ENCODE measurements around the gene FJX1. TPM values are rescaled to one million over a fixed set of nuclear protein-coding genes. Genes with fewer than 3 reads are reported as not detected.

The FJX1 gene
- total RNA-seq, 1 donor from 2014 or later: 16.4 TPM

- Histone ChIP-seq H3K4me1 (no peaks in the 10 kb centered on the region), H3K4me3 (no peak overlapping the region), H3K9me3 (no peaks in the 10 kb centered on the region), H3K36me3 (no peaks in the 10 kb centered on the region), H3K27ac (no peak overlapping the region), H3K27me3 (no peaks in the 10 kb centered on the region)
- no peak for DNase-seq (ENCODE audit: low spot score in 2 of 2)
- intact Hi-C loops (cut with DNase I): no loop called here
- no peak for TF ChIP-seq CTCF (IDR thresholded peaks at IDR 0.05)
These were observed 19.8 kb upstream of the FJX1 start for GRCh38 chr11:35598254-35599125.

DNA sequence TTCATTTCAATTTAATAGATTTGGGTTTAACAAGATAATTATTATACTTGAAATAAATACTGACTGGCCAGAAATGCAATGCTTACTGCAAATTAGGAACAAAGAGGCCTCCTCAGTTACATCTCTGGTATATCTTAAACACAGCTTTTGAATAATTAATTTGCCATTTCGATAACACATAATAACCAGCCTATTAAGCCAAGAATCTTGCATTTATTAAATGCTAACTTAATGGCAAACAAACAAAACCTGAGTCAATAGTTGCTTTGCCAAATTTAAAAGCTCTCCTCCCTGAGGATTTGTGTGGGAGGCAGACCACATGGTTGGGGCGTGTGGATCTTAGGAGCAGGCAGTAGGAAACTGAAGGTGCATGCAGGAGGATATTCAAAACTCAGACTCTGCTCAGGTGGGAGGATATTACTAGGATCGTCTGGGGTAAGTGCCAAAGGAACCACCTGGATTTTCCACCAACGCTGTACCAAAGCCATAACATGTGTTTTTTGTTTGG lies 17.9 kb upstream of the FJX1 start:
- no peak for TF ChIP-seq CTCF (IDR thresholded peaks at IDR 0.05)
- H3K4me1 ChIP-seq: no peaks in the 10 kb centered on the region
- H3K36me3 ChIP-seq: no peaks in the 10 kb centered on the region
- no peak overlapping the region for H3K27ac ChIP-seq
- H3K27me3 ChIP-seq: no peaks in the 10 kb centered on the region
- no peaks in the 10 kb centered on the region for H3K9me3 ChIP-seq
- intact Hi-C loops (cut with DNase I): no loop called here
- H3K4me3 ChIP-seq: no peak overlapping the region
- DNase-seq (ENCODE audit: low spot score in 2 of 2): no peak

DNA sequence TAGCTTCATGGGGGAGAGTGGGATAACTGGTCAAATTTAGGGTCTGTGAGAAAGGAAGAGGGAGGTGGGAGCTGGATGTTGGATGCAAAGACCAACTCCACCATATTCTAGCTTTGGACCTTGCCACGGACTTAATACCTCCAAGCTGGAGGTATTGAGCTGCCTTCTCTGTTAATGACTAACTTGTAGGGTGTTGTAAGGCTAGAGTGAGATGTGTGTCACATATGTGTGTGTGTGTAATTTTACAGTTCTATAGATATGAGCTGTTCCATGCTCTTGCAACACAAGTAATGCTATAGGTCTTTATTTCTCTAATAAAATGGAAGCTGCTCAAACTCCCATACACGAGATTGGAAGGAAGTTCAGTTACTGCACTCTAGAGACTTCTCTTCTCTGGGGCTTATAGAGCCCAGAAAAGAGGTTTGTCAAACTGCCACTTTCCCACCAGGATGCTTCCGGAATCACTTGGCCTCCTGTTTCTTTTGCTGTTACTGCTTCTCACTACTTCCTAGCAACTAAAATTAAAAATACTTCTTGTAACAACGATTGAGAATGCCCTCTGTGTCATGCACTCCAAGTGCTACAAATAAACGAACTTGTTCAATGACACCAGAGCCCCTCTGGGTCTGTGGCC lies 16.0 kb upstream of the FJX1 start:
- intact Hi-C loops (cut with DNase I): no loop called here
- no peak for DNase-seq (ENCODE audit: low spot score in 2 of 2)
- Histone ChIP-seq H3K4me1 (no peaks in the 10 kb centered on the region), H3K4me3 (no peak overlapping the region), H3K9me3 (no peaks in the 10 kb centered on the region), H3K36me3 (no peaks in the 10 kb centered on the region), H3K27ac (no peak overlapping the region), H3K27me3 (no peaks in the 10 kb centered on the region)
- no peak for TF ChIP-seq CTCF (IDR thresholded peaks at IDR 0.05)

- Histone ChIP-seq H3K4me1 (no peaks in the 10 kb centered on the region), H3K36me3 (no peaks in the 10 kb centered on the region), H3K9me3 (no peaks in the 10 kb centered on the region), H3K27me3 (no peaks in the 10 kb centered on the region), H3K4me3 (no peak overlapping the region), H3K27ac (no peak overlapping the region)
- TF ChIP-seq CTCF (IDR thresholded peaks at IDR 0.05): no peak
- no peak for DNase-seq (ENCODE audit: low spot score in 2 of 2)
- intact Hi-C loops (cut with DNase I): no loop called here
These were observed 15.3 kb upstream of the FJX1 start for GRCh38 chr11:35602979-35603378.

- Histone ChIP-seq H3K36me3 (no peaks in the 10 kb centered on the region), H3K27ac (no peak overlapping the region), H3K27me3 (no peaks in the 10 kb centered on the region), H3K9me3 (no peaks in the 10 kb centered on the region), H3K4me1 (no peaks in the 10 kb centered on the region), H3K4me3 (no peak overlapping the region)
- no peak for TF ChIP-seq CTCF (IDR thresholded peaks at IDR 0.05)
- intact Hi-C loops (cut with DNase I): no loop called here
- no peak for DNase-seq (ENCODE audit: low spot score in 2 of 2)
These were observed 12.6 kb upstream of the FJX1 start for GRCh38 chr11:35605706-35606105.
